ENCODE results near the gene RADIL.
"Not testable (repeated sequence)": the region's sequence is repeated elsewhere in the genome, so short reads cannot be mapped to it uniquely, and the experiment has no call there.

RADIL gene

DNA sequence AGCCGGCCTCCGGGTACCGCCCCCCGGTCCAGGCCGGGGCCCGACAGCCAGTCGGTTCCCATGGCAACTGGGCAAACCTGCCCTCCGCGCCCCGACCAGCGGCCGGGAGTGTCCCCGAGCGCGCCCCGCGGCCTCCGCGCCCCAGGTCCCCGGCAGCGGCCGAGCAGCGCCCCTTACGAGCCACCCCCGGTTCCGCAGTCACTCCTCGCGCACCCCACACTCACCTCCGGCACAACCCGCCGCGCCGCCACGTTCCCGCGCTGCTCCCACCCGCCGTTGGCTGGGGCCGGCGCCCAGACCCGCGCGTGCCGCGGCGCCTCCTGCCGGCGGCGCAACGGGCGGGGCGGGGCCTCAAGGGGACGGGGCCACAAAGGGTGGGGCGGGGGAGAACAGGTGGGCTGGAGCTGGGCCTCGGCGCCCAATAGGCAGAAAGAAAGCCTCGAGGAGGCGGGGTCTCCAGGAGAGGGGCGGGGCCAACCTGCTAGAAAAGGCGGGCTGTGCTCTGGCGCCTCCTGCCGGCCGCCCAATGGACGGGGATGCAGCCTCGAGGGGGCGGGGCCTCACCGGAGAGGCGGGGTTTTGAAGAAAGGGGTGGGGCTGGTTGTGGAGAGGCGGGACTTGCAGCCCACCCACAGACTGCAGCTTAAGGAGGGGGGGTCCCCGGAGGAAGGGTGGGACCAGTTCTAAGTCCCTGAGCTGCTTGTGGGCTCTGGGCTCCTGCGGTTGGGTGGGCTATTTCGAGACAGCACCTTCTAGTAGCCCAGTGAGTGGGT lies at the start of gene RADIL:
Gene RADIL, minus strand, starts transcription at position 345 of the 773 bp plus-strand sequence. CDS start 5,577 bp downstream, outside the sequence.
- peak; percentile 85 to 94 (median 92) for DNase-seq (ENCODE audit: low read depth in 2 of 3, low spot score in 1 of 3)

GRCh38 chr7:4931943-4932342 lies 48.4 kb upstream of the RADIL start:
- no peak for DNase-seq (ENCODE audit: low read depth in 2 of 3, low spot score in 1 of 3)

- DNase-seq (ENCODE audit: low read depth in 2 of 3, low spot score in 1 of 3) = no peak
These were observed 45.5 kb upstream of the RADIL start for GRCh38 chr7:4929005-4929404.

GRCh38 chr7:4928445-4928844 lies 44.9 kb upstream of the RADIL start:
- no peak for DNase-seq (ENCODE audit: low read depth in 2 of 3, low spot score in 1 of 3)

- DNase-seq (ENCODE audit: low read depth in 2 of 3, low spot score in 1 of 3) = no peak
These were observed 36.7 kb upstream of the RADIL start for GRCh38 chr7:4919969-4920766.

GRCh38 chr7:4916113-4916512 lies 32.6 kb upstream of the RADIL start:
- DNase-seq (ENCODE audit: low read depth in 2 of 3, low spot score in 1 of 3) = no peak

- DNase-seq (ENCODE audit: low read depth in 2 of 3, low spot score in 1 of 3) = no peak
These were observed 27.8 kb upstream of the RADIL start for GRCh38 chr7:4911111-4911828.

GRCh38 chr7:4906682-4907081 lies 23.2 kb upstream of the RADIL start:
- DNase-seq (ENCODE audit: low read depth in 2 of 3, low spot score in 1 of 3) = no peak

GRCh38 chr7:4905171-4905570 lies 21.7 kb upstream of the RADIL start:
- DNase-seq (ENCODE audit: low read depth in 2 of 3, low spot score in 1 of 3) = no peak

GRCh38 chr7:4904346-4904745 lies 20.8 kb upstream of the RADIL start:
- no peak for DNase-seq (ENCODE audit: low read depth in 2 of 3, low spot score in 1 of 3)

DNA sequence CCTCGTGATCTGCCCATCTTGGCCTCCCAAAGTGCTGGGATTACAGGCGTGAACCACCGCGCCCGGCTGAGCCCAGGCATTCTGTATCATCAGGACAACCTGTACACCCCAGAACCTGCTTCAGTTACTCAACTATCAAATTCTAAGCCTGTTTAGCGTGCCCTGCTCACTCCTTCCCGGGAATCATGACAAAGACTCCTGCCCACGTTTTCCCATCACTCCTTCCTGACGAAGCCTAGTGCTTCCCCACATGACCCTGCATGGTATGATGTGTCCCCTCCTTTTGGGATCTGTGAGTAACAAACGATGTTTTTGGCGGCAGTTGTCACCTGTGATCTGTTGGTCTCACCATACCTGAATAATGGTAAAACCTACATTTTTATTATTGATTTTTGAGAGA lies 12.2 kb upstream of the RADIL start:
- no peak for DNase-seq (ENCODE audit: low read depth in 2 of 3, low spot score in 1 of 3)

DNA sequence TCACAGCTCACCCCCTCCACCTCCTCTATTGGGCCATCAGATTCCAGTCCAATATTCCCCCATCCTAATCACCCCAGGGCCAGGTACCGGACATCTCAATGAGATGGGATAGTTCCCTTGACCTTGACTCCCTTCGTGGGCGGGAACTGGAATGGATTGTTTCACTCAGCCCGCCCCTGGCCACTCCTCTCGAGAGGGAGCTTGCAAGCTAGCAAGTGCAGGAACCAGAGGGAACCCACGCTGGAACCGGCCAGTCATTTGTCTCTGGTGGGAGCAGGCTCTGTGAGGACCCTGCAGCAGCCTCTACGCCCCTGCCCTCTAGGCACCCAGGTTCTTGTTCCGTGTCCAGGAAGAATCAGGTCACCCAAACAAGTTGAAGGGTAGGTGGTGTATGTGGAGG lies 11.0 kb upstream of the RADIL start:
- DNase-seq (ENCODE audit: low read depth in 2 of 3, low spot score in 1 of 3) = no peak

- DNase-seq (ENCODE audit: low read depth in 2 of 3, low spot score in 1 of 3) = no peak
These were observed 10.5 kb upstream of the RADIL start for GRCh38 chr7:4893929-4894475.

- not testable (repeated sequence) for DNase-seq (ENCODE audit: low read depth in 2 of 3, low spot score in 1 of 3)
These were observed 9.7 kb upstream of the RADIL start for GRCh38 chr7:4893188-4893587.

DNA sequence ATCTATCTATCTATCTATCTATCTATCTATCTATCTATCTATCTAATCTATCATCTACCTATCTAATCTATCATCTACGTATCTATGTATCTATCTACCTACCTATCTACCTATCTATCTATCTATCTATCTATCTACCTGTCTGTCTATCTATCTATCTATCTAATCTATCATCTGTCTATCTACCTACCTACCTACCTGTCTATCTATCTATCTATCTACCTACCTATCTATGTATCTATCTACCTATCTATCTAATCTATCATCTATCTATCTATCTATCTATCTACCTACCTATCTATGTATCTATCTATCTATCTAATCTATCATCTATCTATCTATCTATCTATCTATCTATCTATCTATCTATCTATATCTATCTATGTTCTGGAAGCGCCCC lies 8.0 kb upstream of the RADIL start:
- not testable (repeated sequence) for DNase-seq (ENCODE audit: low read depth in 2 of 3, low spot score in 1 of 3)

- DNase-seq (ENCODE audit: low read depth in 2 of 3, low spot score in 1 of 3) = no peak
These were observed 6.2 kb upstream of the RADIL start for GRCh38 chr7:4889682-4890081.

- DNase-seq (ENCODE audit: low read depth in 2 of 3, low spot score in 1 of 3) = no peak
These were observed 4.6 kb upstream of the RADIL start for GRCh38 chr7:4888161-4888560.

- DNase-seq (ENCODE audit: low read depth in 2 of 3, low spot score in 1 of 3) = no peak
These were observed 3.2 kb upstream of the RADIL start for GRCh38 chr7:4886671-4887070.

GRCh38 chr7:4885317-4885807 lies 1.8 kb upstream of the RADIL start:
- DNase-seq (ENCODE audit: low read depth in 2 of 3, low spot score in 1 of 3) = no peak

DNA sequence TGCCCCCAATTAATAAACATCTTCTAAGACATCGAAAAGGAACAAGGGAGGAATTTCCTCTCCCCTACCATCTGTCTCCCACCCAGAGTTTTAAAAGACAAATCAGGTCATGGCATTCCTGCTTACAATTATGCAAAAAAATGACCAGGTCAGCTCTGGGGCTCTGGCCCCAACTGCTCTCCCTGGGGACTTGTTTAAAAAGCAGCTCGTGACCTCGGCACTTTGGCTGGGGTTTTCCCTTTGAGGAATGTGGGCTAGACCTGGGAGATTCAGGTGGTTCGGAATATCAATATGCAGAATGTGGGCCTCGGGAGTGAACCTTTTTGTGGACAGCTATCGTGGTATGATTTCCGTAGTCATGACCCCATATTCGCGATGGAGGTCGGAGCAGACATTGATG lies 648 bp upstream of the RADIL start:
- no peak for DNase-seq (ENCODE audit: low read depth in 2 of 3, low spot score in 1 of 3)

DNA sequence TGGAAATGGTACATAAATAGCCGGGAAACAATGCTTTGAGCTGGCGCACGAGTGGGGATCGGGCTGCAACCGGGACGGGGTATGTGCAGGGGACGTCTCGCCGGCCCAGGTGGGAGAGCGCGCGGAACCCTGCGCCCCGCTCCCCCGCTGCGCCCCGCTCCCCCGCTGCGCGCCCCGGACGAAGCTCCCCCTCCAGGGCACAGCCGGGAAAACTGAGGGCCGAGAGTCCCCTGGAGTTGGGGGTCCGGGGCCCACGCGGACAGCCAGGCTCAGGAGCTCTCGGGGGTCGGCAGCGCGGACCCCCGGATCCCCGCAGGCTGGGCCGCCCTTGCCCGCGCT lies 514 bp downstream of the RADIL start:
- DNase-seq (ENCODE audit: low read depth in 2 of 3, low spot score in 1 of 3) = no peak
